Pancreas (tissue), 10 donors: ENCODE data around the gene ACOD1. TPM values are rescaled to one million over a fixed set of nuclear protein-coding genes. Genes with fewer than 3 reads are reported as not detected.

Source experiments
- ATAC-seq, 4 donors: fragments of 200-7000 bp; cut with Tn5 transposase; one replicate each; pipeline versions ENCODE4 v1.8.0 to v1.9.1; 2020; ENCODE audit warnings: mild to moderate bottlenecking in 4 of 4, moderate library complexity in 4 of 4
- DNase-seq, 6 donors: peaks; one replicate each; pipeline ENCODE4 v3.0.0-alpha.2; 2020
- FAIRE-seq: peaks from 2 replicates; lab custom pipeline; 2012; peaks lifted over from hg19 to GRCh38; lab: Jason Lieb, UNC
- H3K27ac ChIP-seq, 4 donors: fragments of 200-600 bp; sonication (generic); 1 replicate in 3 of 4; 2 replicates in 1 of 4; pipeline versions ENCODE4 v1.5.0 to v1.8.0; 2020
- H3K27me3 ChIP-seq, 4 donors: fragments of 200-600 bp; one replicate each; pipeline ENCODE4 v1.8.0; 2021
- H3K36me3 ChIP-seq, 3 donors: fragments of 200-600 bp; sonication (generic) in 1 of 3; one replicate each; pipeline versions ENCODE4 v1.5.0 to v1.8.0; 2020 to 2021
- H3K4me1 ChIP-seq, 3 donors: fragments of 200-600 bp; one replicate each; pipeline ENCODE4 v1.8.0; 2021
- H3K4me3 ChIP-seq, 4 donors: fragments of 200-600 bp; sonication (generic) in 2 of 4; one replicate each; pipeline versions ENCODE4 v1.5.0 to v1.8.0; 2020 to 2021
- H3K9me3 ChIP-seq, 4 donors: fragments of 200-600 bp; one replicate each; pipeline ENCODE4 v1.8.0; 2021
- WGBS, 2 donors: extraction: QIAGEN DNeasy Blood & Tissue Kit; methylation state at CpG; one replicate each; pipeline ENCODE4 v1.1.7; 2013; 5-methylcytosine and 5-hydroxymethylcytosine counted together
- intact Hi-C, 3 donors: fragments of 100-400 bp; cut with DNase I; formaldehyde crosslinking; loops; one replicate each; pipeline versions ENCODE4 v1.11.1 to v1.14.2; 2022
- polyA plus RNA-seq, 2 donors: library from polyadenylated mRNA; stranded (reverse); fragments of 200-250 nt; gene quantifications; one replicate each; pipeline ENCODE4 v1.2.3, GENCODE V29; 2013
- total RNA-seq, 6 donors: library from RNA; stranded (reverse); fragmentation: NEBNext Ultra II Directional in 4 of 6; extraction: Animal tissue kit (Norgen Biotek cat#: 25700) in 4 of 6; gene quantifications; one replicate each; pipeline versions ENCODE4 v1.2.1 to v1.2.4, GENCODE V29; 2021 to 2023
- TF ChIP-seq, protein P1 (sequence below), 4 donors: fragments of 200-600 bp; sonication (generic) in 3 of 4; IDR thresholded peaks; one replicate each; pipeline versions ENCODE4 v1.5.0 to v1.8.0; 2021; ENCODE audit warnings: antibody characterized with exemption in 4 of 4
- donor health status: healthy with polysubstance abuse.
- donor health status: DM: no; HTN: no; CAD: no; lungs with moderate emphysema.
- donor health status: DM: no; HTN: no; CAD: no.
- donor health status: control.
- donor health status: control.
- donor health status: Bipolar disorder and iron deficiency.
- donor health status: DM: yes; HTN: yes; CAD: no.
- donor health status: DM: no; HTN: no; CAD: no.
- donor health status: DM: no; HTN: no; CAD: no.
- donor health status: DM: yes; HTN: yes; CAD: no.

The ACOD1 gene
- total and polyA plus RNA-seq, 8 donors, result not detected

DNA sequence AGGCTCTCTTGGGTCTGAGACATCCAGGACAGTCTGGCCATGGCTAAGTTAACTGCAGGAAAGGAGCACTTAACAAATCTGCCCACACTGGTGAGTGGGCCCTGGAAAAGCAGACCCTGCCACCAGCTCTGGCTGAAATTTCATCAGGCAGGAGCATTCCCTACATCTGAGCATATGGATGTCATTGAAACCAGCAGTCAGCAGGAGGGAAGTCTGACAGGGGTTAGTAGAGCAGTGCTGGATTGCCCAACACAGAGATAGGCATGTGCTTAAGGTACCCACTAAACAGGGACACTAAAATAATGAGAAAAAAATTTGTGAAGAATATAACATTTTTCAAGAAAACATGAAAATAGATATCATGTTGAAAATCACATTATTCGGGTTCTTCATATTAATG is 13.6 kb upstream of the ACOD1 start:
- TF ChIP-seq, protein P1, sequence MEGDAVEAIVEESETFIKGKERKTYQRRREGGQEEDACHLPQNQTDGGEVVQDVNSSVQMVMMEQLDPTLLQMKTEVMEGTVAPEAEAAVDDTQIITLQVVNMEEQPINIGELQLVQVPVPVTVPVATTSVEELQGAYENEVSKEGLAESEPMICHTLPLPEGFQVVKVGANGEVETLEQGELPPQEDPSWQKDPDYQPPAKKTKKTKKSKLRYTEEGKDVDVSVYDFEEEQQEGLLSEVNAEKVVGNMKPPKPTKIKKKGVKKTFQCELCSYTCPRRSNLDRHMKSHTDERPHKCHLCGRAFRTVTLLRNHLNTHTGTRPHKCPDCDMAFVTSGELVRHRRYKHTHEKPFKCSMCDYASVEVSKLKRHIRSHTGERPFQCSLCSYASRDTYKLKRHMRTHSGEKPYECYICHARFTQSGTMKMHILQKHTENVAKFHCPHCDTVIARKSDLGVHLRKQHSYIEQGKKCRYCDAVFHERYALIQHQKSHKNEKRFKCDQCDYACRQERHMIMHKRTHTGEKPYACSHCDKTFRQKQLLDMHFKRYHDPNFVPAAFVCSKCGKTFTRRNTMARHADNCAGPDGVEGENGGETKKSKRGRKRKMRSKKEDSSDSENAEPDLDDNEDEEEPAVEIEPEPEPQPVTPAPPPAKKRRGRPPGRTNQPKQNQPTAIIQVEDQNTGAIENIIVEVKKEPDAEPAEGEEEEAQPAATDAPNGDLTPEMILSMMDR (IDR thresholded peaks at IDR 0.05), result no peak
- H3K4me3 ChIP-seq, result no peak overlapping the region
- no peak for DNase-seq
- H3K4me1 ChIP-seq, result no peaks in the 10 kb centered on the region
- no peaks in the 10 kb centered on the region for H3K27me3 ChIP-seq
- WGBS, 2 donors, result 92 to 100% methylated on average over 1 of the region's 1 CpG
- no peak overlapping the region for H3K27ac ChIP-seq
- intact Hi-C loops, result no loop called here
- no peaks in the 10 kb centered on the region for H3K36me3 ChIP-seq
- ATAC-seq, result no peak
- H3K9me3 ChIP-seq, result no peaks in the 10 kb centered on the region
- FAIRE-seq, result no peak

DNA sequence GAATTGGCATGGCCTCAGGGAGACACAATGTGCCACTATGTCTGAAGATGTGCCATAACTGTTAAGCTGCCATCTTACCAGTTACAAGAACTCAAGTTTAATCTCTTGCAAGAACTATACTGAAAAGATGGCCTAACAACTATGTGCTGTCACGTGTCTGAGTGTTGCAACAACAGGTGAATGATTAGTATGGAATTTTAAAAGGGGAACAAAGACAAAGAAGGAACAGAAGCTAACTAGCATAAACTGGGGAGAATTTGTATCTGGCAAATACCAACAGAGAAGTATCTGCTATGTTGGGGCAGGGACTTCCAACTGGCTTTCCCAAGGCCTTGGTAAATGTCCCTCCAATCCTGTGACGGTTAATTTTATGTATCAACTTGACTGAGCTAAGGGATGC is 11.5 kb upstream of the ACOD1 start:
- FAIRE-seq (no peak), DNase-seq (no peak), ATAC-seq (no peak)
- no peaks in the 10 kb centered on the region for H3K4me1 ChIP-seq
- no peak overlapping the region for H3K4me3 ChIP-seq
- no peaks in the 10 kb centered on the region for H3K27me3 ChIP-seq
- WGBS, 2 donors, result 76 to 87% methylated on average over 2 of the region's 2 CpGs
- TF ChIP-seq, protein P1 (IDR thresholded peaks at IDR 0.05), result no peak
- H3K27ac ChIP-seq, result no peak overlapping the region
- intact Hi-C loops, result no loop called here
- no peaks in the 10 kb centered on the region for H3K9me3 ChIP-seq
- no peaks in the 10 kb centered on the region for H3K36me3 ChIP-seq

DNA sequence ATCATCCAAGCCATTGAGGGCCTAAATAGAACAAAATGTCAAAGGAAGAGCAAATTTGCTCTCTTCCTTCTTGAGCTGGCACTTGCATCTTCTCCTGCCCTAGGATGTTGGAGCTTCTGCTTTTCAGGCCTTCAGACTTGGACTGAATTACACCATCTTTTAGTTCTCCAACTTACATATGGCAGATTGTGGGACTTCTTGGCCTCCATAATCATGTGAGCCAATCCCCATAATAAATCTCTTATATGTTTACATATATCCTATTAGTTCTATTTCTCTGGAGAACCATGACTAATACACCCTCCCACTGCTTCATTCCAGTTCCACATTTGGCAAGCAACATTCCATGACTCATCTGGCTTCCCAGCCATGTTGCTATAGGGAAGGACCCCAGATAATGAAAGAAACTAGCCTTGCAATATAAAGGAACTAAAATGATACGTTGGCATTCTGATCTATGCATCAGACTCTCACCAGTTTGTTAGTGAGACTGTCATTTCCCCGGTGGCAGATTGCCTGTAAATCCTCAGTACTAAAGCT is 11.0 kb upstream of the ACOD1 start:
- intact Hi-C loops, result no loop called here
- no peak overlapping the region for H3K27ac ChIP-seq
- no peaks in the 10 kb centered on the region for H3K36me3 ChIP-seq
- WGBS, 2 donors, result 54 to 67% methylated on average over 2 of the region's 2 CpGs
- H3K4me1 ChIP-seq, result no peaks in the 10 kb centered on the region
- H3K4me3 ChIP-seq, result no peak overlapping the region
- ATAC-seq, result peak in 3 of 4 donors; percentile 46 to 86 (median 65)
- FAIRE-seq, result no peak
- no peak for DNase-seq
- H3K27me3 ChIP-seq, result no peaks in the 10 kb centered on the region
- TF ChIP-seq, protein P1 (IDR thresholded peaks at IDR 0.05), result no peak
- H3K9me3 ChIP-seq, result no peaks in the 10 kb centered on the region

DNA sequence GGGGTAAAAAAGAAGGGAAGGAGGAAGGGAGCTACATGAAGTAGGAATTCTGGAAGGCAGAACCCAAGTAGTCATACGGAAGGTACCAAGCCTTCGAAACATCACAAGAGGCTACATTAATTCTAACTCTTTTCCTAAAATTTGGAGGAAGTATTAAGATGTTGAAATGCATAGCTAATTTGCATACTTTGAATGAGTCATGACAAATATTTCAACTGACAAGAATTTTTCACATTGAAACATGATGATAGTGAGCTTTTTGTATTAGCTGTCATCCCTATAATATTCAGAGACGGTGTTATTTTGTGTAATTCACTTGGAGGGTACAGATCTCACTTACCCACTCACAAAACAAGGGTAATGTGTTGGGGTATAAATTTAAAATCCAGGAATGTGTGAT is 9.1 kb upstream of the ACOD1 start:
- DNase-seq (no peak), ATAC-seq (no peak), FAIRE-seq (no peak)
- Histone ChIP-seq H3K4me1 (no peaks in the 10 kb centered on the region), H3K36me3 (no peaks in the 10 kb centered on the region), H3K4me3 (no peak overlapping the region), H3K27ac (no peak overlapping the region), H3K9me3 (no peaks in the 10 kb centered on the region), H3K27me3 (no peaks in the 10 kb centered on the region)
- WGBS, 2 donors, result 88 to 90% methylated on average over 3 of the region's 3 CpGs
- TF ChIP-seq, protein P1 (IDR thresholded peaks at IDR 0.05), result no peak
- intact Hi-C loops, result no loop called here

DNA sequence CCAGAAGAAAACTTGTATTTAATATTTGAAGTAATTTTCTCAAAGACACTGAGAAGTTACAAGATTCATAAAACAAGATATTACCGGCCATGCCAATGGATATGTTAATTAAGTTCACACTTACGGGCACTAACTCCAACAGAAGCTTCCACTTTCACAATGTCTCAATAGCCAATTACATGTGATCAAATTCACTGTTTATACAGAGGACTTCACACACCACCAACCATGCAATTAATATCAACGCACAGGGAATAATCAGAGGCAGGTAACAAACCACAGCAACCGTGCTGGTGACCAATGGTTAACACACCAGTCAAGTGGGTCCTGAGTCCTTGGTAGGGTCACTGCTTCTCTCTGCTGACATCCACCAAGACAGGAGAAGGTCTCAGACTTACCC is 5.9 kb upstream of the ACOD1 start:
- ATAC-seq, result no peak
- FAIRE-seq, result no peak
- H3K27me3 ChIP-seq, result no peaks in the 10 kb centered on the region
- no peak overlapping the region for H3K27ac ChIP-seq
- no peaks in the 10 kb centered on the region for H3K4me1 ChIP-seq
- no peaks in the 10 kb centered on the region for H3K9me3 ChIP-seq
- no peaks in the 10 kb centered on the region for H3K36me3 ChIP-seq
- WGBS, 2 donors, result 88 to 95% methylated on average over 4 of the region's 4 CpGs
- no peak for DNase-seq
- H3K4me3 ChIP-seq, result no peak overlapping the region
- TF ChIP-seq, protein P1 (IDR thresholded peaks at IDR 0.05), result no peak
- intact Hi-C loops, result no loop called here
